GM13977 (cell line): ENCODE data around the gene IPCEF1.
"Not testable (repeated sequence)": the region's sequence is repeated elsewhere in the genome, so short reads cannot be mapped to it uniquely, and the experiment has no call there.

Source experiments
- DNase-seq: peaks from one replicate; pipeline ENCODE4 v3.0.0; 2012; ENCODE audit warnings: low spot score
- CTCF ChIP-seq: IDR thresholded peaks from 2 replicates; pipeline ENCODE4 v1.5.1; 2012; ENCODE audit warnings: mild to moderate bottlenecking, control low read depth; ENCODE audit not compliant: insufficient read depth; ENCODE audit errors: extremely low read depth, missing control alignments
- in situ Hi-C: fragments of 300-500 bp; cut with MboI; formaldehyde crosslinking; loops from one replicate; pipeline ENCODE4 v1.12.0; 2022; ENCODE audit warnings: low sequenced_read_pairs, low pct_unique_long_range_greater_than_20kb, mixed read lengths, inconsistent platforms; ENCODE audit not compliant: unreplicated experiment

The IPCEF1 gene

GRCh38 chr6:154247119-154247861 lies 109.3 kb downstream of the IPCEF1 start:
- in situ Hi-C loops, result no loop called here
- DNase-seq, result no peak
- TF ChIP-seq CTCF, result no peak

GRCh38 chr6:154246723-154247118 lies 109.9 kb downstream of the IPCEF1 start:
- no peak for TF ChIP-seq CTCF
- in situ Hi-C loops, result no loop called here
- no peak for DNase-seq

DNA sequence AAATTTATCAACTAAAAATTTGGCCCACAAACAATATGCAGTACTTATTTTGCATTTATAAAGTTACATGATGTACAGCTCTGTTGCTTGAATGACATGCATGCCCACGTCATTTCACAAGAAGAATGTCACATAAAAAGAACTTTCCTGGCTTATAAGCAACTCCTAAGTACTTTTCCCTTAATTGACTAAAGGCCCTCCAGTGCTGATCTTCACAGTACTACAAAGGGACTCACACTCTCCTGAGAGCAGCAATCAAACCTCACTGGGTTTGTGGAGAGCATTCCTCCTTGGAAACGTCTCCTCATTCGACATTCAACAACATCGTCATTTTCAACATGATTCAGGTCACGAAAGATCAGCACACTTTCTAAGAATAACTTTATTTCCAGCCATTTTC lies 111.1 kb downstream of the IPCEF1 start:
- in situ Hi-C loops, result no loop called here
- no peak for DNase-seq
- no peak for TF ChIP-seq CTCF

DNA sequence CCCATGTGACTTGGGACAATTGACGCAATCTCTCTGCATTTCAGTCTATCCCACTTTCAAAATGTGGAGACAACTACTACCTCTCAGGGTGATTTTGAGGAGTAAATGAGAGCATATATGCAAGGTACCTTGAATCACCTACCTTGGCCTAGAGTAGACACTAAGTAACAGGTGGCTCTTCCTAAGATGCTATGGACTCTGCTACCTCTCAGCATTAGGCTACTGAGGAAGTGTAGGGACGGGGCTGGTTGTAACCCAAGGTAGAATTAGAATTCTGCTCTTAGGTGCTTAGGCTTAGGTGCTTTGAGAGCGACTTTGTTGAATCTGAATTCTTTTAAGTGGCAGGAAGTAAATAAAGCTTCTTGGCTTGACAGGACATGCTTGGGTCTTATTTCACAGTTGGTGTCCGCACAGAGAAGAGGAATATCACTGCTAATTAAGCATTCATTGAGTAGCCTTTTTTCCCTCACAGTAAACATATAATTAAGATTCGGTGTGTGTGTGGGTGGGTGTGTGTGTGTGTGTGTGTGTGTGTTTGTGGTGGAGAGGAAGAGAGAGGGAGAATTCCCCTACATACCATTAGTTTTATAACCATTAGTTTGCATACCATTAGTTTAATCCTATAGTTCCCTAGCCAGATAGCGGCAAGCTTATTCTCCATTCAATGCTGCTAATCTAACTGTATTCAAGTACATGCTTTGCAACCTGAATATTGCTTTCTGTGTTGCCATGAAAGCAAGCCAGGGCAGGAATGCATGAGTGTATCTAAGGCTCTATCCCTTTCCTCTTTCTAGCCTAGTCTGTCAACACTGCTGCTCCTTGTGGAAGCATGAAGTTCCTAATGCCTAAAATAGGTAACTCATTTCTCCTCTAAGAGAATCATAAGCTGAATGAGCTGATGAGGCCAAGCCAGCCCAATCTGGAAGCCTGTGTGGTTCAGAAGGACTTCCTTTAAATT lies 112.5 kb downstream of the IPCEF1 start:
- in situ Hi-C loops, result no loop called here
- no peak for TF ChIP-seq CTCF
- DNase-seq, result no peak

DNA sequence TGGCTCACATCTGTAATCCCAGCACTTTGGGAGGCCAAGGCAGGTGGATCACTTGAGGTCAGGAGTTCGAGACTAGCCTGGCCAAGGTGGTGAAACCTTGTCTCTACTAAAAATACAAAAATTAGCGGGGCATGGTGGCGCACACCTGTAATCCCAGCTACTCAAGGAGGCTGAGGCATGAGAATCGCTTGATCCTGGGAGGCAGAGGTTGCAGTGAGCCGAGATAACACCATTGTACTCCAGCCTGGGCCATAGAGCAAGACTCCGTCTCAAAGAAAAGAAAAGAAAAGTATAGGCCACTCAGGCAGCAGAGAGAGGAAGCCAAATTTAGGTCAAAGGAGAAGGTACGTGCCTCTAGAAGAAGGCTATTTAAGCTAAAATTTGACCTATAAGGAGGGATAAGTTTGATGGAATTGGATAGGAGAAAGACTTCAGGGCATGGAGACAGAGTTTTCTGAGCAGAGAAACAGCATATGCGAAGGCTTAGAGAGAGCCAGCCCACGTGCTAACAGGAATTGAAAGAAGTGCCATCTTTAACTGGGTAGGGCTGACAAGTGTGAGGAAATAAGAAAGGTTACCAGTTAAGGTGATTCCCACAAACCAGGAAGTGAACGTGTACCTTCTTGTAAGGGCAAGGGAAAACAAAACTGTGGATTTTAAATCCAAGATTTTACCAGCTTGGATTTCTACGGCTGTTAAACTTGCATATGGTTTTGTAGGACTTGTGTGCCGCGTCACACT lies 113.8 kb downstream of the IPCEF1 start:
- in situ Hi-C loops, result no loop called here
- no peak for TF ChIP-seq CTCF

GRCh38 chr6:154241581-154241980 lies 115.0 kb downstream of the IPCEF1 start:
- TF ChIP-seq CTCF, result no peak
- in situ Hi-C loops, result no loop called here
- no peak for DNase-seq

More for the DNA sequence above, 113.8 kb downstream of the IPCEF1 start:
- no peak for DNase-seq

DNA sequence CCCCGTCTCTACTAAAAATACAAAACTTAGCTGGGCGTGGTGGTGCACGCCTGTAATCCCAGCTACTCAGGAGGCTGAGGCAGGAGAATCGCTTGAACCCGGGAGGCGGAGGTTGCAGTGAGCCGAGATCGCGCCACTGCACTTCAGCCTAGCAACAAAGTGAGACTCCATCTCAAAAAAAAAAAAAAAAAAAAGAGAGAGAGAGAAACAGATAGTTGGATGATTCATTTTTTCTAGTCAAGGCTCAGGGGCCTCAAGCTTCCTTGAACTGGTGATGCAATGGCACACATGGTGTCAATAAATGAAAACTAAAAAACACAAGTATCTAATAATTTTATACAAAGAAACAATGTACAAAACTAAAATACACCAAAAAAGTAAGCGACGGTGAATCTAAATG lies 115.5 kb downstream of the IPCEF1 start:
- in situ Hi-C loops, DNase-seq: not testable (repeated sequence)
